GM21526 (cell line): ENCODE results near the gene SOCS3.

Experiments used
- ATAC-seq: cut with Tn5 transposase; IDR thresholded peaks from one replicate; pipeline ENCODE4 v1.9.1; 2021; ENCODE audit warnings: moderate library complexity; ENCODE audit not compliant: unreplicated experiment, low FRiP score

SOCS3 gene, protein sequence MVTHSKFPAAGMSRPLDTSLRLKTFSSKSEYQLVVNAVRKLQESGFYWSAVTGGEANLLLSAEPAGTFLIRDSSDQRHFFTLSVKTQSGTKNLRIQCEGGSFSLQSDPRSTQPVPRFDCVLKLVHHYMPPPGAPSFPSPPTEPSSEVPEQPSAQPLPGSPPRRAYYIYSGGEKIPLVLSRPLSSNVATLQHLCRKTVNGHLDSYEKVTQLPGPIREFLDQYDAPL

DNA sequence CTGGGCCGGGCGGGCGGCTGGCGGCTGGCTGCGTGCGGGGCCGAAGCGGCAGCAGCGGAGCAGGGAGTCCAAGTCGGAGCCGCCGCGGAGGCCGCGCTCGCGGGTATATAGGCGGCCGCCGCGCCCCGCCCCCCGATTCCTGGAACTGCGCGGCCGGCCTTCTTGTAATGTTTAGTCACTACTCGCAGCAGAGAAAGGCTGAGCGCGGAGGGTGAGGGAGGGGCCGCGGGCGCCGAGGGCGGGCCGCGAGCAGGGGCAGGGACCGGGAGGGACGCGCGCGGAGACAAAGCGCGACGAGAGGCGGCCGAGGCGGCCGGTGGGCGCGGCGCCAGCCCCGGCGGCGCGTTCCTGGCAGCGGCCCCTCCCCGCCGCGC is at the start of gene SOCS3:
SOCS3 (minus strand) TSS at position 81 of the 374 bp plus-strand sequence. CDS start 982 bp downstream, outside the sequence.
- no peak for ATAC-seq

DNA sequence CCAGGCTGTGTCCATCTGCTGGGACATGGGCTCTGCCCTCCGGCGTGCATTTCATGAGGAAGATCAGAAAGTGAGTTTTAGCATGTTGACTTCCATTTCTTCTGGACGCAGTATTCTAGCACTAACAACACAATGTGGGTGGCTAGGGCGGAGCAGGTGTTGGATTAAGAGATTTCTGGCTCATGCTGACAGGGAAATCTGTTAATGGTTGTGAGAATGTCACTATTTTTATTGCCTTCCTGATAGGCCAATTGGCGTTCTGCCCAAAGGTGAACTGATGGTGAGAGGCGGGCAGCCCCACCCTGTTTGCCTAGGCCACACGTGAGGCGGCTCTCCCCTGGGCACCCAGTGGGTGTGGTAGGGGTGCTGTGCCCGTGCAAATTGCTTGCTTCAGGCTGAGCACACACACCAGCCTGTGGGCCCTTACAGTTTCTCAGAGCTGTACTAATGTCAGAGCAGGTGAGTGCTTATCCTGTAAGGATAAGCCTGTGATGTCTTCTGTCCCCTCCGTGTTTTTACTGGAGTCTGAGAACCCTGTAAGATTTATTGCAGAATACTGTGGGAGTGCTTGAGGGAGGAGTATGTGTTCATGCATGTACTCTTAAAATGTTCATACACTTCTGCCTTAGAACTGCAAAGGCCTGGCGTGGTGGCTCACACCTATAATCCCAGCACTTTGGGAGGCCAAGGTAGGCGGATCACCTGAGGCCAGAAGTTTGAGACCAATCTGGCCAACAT is 49.5 kb upstream of the SOCS3 start:
- no peak for ATAC-seq

DNA sequence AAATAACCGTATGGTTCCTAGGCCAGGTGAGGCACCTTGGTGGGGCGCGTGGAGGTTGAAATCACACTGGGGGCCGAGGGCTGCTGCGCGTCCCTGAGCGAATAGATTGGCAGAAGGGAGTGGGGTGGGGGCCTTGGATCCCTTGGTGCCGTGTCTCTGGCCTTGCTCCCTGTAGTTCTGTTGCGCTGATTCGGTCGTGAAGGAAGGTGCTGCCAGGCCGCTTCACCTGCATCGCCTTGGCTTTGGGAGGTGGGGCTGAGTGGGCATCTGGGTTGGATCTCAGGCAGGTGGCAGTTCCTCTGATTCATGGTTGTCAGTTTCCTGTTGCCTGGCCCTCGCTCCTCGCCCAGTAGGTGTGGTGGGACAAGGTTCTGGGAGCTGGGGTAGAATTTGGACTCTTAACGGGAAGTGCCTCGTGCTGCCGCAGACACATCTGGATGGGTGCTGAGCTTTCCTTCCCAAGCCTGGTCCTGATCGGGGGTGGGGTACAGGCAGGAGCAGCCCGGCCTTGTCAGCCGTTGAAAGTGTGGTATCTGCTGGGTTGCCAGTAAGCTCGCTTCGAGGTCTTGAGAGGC is 48.7 kb upstream of the SOCS3 start:
- ATAC-seq: no peak

DNA sequence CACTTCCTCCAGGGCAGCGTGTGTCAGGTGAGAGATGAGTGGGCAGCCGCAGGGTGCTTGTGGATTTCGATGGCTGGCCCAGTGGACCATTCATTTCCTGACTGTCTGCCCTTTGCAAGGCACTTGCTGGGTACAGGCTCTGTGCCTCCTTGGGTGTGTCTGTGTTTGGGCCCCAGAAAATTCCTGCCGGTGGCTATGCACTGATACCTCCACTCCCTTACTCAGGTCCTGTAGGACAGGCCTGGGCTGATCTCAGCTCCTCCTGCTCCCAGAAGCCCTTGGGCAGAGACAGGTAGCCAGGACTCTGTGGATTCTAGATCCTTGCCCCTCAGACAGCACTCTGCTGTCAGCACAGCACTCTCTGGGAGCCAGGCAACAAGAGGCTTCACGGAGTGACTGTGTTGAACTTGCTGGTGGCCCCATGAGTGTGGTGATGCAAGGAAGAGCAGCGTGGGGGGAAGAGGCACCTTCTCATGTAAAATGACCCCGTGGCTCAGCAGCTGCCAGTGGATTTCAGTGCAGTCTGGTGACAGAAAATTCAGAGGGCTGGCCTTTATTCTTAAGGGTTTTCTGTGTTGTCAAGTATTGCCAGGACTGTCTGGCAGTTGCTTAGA is 47.6 kb upstream of the SOCS3 start:
- no peak for ATAC-seq

DNA sequence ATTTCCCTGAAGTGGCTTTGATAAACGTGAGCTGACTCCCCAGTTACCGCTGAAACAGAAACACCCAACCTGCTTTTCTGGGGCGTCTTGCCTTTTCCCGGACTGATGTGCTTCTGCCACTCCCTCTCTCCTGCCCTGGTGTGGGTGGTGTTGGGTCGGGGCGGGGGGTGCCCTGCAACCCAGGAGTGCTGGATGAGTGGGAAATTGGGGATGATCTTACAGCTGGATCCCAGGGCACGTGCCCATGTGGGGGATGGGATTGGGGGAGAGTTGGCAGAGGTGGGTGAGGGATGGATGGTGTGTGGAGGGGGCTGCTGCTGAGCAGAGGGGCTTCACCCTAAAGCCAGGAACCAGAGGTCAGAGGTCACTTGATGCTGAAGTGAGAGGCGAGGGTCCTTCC is 47.0 kb upstream of the SOCS3 start:
- no peak for ATAC-seq

DNA sequence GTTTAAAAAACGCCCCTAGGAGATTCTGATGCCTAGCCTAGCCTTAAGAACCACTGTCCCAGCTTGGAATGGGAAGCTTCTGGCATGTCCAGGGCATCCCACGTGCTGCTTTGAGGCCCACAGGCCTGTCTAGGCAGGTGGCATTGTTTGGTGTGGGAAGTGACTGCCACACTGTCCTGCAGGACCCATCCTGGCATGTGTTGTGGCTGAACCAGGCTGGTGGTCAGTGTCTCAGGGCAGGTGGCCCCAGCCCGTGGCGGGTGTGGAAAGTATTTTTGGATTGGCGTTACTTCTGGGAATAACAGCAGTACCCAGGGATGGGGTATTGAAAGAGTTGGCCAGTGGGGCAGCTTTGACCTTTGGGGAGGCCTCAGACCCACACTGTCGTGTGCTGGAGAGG is 46.5 kb upstream of the SOCS3 start:
- no peak for ATAC-seq

DNA sequence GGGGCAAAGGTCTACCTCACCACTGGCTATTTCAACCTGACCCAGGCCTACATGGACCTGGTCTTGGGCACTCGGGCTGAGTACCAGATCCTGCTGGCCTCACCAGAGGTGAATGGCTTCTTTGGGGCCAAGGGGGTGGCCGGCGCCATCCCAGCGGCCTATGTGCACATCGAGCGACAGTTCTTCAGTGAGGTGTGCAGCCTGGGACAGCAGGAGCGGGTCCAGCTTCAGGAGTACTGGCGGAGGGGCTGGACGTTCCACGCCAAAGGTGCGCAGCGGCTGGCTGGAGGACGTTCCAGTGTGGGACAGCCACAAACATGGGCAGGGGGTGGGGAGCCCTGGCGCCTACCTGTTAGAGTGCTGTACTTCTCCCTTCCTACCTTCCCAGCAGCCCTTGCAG is 43.9 kb upstream of the SOCS3 start:
- no peak for ATAC-seq

DNA sequence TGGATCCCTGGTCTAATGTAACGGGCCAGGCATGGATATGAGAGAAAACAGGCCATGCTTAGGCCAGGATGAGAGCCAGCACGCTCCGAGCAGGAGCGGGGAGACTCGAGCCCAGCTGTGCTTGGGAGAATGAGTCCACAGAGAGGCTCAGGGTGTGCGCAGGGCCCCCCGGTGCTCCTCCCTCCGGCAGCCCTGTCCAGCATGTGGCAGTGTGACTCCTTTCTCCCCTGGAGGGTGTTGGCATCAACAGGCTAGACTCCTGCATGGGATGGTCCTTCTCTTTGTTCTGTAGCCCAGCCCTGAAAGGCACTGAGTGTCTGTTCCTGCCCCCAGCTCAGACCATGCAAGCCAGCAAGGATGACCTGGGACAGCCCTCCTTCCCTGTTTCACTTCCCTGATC is 42.0 kb upstream of the SOCS3 start:
- no peak for ATAC-seq

DNA sequence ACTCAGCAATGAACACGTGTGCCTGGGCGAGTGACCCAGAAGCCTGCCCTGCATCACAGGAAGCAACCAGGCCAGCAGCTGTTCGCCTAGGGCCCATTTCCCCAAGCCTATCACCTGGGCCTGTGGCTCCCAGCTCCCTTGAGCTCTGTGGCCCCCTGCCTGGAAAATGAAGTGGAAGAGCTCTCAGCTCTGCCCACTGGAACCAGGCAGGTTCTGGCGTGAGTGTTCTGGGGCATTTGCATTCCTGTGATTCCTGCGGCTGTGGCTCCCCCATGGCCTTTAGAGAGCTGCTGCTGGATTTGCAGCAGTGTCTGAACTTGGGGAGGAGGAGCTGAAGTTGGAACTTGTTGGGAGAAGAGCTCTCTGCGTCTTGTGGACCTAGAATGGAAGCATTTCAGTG is 41.4 kb upstream of the SOCS3 start:
- no peak for ATAC-seq

DNA sequence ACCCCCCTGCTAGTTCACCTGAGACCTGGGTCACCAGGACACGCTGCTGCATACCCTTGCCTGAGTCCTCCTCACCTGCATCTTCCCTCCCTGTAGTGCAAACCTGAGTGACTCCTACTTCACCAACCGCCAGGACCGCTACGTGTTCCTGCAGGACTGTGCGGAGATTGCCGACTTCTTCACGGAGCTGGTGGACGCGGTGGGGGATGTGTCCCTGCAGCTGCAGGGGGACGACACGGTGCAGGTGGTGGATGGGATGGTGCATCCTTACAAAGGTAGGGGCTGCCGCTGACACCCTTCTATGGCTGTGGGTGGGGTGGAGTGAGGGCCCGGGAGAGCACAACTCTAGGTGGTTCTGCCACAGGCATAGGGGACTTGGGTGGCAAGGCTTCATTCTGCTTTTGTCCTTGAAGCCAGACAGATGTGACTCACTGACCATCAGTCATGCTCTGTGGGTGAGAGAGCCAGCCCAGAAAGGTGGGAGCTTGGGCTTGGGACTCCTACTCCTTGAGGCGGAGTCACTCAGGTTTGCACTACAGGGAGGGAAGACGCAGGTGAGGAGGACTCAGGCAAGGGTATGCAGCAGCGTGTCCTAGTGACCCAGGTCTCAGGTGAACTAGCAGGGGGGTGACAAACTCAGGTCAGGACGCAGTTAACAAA is 40.8 kb upstream of the SOCS3 start:
- ATAC-seq: no peak

DNA sequence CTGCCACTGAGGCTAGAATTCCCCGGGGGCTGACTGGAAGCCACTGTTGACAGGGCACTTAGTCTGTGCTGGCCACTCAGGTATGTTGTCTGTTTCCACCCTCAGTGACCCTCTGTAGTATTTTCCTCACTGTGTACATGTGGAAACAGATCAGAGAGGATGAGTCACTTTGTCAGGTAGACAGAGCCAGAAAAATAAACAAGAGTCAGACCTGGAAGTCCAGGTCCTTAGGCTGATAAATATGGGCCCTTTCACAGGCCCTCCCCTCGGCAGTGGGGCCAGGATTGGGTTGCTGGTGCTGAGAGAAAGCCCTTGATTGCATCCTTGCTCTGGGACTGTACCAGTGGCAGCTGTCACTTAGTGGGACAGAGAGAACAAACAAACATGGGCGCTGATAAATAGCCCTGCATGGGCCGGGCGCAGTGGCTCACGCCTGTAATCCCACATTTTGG is 39.8 kb upstream of the SOCS3 start:
- no peak for ATAC-seq

DNA sequence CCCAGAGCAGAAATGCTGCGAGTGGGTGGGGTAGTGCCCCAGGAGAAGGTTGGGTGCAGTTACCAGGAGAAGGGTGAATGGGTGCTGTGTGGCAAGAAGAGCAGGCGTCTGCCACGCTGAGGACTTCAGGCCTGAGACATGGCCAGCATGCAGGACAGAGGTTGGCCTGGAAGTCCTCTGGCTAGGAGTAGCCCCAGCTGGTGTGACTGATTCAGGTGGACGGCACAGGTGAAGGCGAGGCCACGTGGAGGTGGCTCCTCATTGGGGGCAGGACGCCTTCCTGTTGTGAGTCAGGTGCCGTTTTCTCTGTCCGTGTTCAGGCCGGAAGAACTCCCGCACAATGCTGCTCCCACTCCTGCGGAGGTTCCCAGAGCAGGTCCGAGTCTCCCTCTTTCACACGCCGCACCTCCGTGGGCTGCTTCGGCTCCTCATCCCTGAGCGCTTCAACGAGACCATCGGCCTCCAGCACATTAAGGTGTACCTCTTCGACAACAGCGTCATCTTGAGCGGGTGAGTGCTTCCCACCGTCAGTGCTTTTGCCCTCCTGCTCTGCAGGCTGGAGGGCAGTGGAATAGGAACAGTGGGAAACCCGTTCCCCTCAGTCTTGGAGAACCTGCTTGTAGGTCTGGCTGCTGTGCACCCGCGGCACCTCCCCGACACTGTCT is 39.3 kb upstream of the SOCS3 start:
- ATAC-seq: no peak

DNA sequence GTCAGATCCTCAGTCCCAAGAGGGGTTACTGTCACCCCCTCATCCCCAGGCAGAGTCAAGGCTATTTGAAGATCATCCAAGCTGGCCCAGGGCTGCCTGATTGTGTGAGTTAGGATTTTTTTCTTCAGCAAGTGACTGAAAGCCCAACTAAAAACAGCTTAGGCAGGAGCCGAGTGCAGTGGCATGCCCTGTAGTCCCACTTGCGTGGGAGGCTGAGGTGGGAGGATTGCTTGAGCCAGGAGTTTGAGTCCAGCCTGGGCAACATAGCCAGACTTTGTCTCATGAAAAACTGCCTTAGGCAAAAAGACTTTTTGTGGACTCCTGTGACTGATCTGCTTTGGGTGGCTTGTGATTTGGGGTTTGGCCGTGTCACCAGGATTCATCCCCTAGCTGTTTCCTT is 38.5 kb upstream of the SOCS3 start:
- no peak for ATAC-seq

DNA sequence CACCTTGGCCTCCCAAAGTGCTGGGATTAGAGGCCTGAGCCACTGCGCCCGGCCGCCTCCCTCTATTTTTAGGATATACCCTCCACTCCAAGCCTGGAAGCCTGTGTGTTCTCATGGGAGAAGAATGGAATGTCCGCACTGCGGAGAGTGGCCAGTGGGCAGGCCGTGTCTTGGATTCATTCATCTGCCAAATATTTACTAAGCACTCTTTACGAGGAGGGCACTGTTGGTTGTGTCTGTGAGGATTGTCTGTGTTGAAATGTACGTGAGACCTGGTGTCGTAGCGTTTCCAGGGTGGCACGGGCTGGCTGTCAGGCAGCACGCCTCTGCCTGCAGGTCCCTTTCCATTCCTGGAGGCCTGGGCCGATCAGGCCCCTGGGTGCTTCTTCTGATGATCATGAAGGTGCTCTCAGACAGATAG is 37.8 kb upstream of the SOCS3 start:
- no peak for ATAC-seq

DNA sequence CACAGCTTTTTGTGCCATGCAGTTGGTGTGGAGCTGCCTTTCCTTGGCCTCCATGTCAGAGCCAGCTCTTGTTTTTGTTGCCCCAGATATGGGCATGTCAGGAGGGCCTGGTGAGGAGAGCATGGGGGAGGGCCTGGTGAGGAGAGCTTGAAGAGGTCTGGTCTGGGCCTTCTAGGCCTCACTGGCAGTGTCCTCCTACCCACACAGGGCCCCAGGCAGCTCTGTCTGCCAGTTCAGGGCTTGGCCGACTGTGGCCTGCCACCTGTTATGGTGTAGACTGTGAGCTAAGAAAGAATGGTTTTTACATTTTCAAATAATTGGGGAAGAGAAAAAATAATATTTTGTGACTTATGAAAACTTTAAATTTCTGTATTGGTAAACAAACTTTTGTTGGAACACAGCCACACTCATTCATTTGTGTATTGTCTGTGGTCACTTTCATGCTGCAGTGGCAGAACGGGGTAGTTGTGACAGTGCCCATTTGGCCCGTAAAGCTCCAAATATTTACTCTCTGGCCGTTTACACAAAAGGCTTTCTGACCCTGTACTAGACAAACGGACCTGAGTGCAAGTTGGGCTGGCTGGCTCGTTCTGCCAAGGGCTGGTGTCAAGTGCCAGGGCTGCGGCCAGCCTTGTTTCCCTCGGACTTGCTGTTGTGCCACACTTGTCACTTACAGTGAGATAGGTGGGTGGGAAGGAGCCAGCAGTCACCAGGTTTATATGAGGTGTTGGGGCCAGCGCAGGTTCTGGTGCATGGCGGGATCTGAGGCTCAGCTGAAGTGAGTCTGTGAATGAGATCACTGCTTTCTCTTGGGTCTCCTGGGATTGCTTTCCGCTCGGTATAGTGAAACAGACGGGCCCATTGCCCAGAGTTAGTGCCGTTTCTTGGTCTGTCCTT is 36.8 kb upstream of the SOCS3 start:
- no peak for ATAC-seq

DNA sequence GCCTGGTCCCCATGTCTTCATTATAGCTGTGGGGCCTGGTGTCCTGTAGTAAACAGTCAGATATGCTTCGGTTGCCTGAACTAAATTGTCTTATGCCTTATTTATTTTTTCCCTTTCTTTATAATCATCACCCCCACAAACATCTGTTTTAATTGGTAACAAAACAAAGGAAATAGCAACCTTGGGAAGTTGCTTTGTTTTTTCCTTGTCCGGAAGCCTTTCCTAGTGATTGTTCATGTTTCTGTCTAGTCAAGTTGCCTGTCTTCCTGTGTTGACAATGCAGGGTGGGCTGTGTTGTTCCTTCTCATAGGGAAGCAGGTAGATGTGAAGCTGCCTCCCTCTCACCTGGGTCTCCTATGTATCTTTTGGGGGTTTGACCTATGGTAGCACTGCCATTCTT is 35.3 kb upstream of the SOCS3 start:
- ATAC-seq: no peak

DNA sequence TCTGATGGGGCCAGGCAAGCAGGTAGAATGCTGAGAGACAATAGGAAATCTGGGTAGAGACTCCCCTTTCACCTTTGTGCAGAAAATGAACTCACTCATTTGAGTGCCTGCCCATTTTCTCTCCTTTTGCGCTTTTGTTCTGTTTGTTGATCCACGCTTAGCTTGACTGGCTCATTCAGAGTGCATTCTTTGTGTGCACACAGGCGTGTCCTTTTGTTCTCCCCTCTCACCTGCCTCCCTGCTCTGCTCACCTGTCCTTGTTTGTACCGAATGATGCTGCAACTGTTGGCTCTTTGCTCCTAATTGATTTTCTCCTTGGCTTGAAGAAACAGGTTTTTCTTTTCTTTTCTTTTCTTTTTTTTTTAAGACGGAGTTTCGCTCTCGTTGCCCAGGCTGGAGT is 34.3 kb upstream of the SOCS3 start:
- ATAC-seq: no peak

DNA sequence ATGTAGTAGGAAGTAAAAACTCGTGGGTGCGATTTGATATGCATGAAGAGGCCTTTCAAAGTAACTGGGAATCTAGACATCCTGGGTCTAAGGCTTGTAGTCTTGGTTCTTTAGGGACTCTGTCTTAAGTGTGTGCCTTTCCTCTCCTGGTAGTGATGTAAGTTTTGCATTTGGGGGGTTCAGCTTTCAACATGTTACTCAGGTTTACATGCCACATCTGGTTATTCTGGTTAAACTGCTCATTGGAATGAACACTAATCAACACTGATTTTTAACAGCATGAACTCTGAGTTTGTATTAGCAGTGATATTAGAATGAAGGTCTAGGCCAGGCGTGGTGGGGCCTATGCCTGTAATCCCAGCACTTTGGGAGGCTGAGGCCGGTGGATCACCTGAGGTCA is 33.7 kb upstream of the SOCS3 start:
- ATAC-seq: no peak

DNA sequence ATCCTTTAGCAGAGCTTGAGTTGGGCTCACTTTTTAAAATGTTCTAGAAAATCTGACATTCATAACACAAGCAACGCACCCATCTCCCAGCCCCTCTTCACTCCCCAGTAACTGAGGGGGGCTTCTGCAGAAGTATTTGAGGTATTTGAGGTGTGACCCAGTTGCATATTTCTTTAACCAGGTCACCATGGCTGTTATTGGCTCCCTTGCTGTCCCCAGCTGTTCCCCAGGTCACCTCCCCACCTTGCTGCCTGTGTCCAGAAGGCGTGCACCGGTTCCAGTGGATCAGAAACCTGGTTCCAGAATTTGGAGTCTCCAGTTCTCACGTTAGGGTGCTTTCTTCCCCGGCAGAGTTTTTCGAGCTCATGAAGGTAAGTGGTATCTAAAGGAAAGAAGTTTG is 32.4 kb upstream of the SOCS3 start:
- no peak for ATAC-seq

DNA sequence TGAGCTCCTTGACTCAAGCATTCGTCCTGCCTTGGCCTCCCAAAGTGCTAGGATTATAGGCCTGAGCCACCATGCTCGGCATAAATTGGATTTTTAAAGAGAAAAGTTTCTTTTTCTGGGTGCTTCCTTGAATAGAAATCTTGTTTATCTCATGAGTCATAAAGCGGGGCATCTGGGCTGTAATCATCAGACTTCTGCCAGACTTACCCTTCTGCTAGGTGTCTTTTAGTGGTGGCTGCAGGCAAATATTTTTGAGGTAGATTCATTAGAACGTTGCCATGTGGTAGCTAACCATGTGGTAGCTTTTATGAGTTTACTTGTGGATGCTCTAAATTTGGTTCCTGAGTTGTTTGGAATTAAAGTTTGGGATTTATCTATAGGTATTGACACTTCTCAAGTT is 32.0 kb upstream of the SOCS3 start:
- ATAC-seq: no peak
